GM12872 (cell line): Measurements from ENCODE around the gene SERGEF.

Experiments
- CTCF ChIP-seq: IDR thresholded peaks from 3 replicates; pipeline ENCODE4 v1.5.1; 2011; ENCODE audit warnings: low read depth, mild to moderate bottlenecking, low read length, moderate library complexity; ENCODE audit not compliant: insufficient read depth

SERGEF gene

GRCh38 chr11:17967661-17968060, 45.2 kb downstream of the SERGEF start:
- no peak for TF ChIP-seq CTCF

- no peak for TF ChIP-seq CTCF
Observed at GRCh38 chr11:17960091-17960490, 52.8 kb downstream of the SERGEF start.

GRCh38 chr11:17958446-17958845, 54.4 kb downstream of the SERGEF start:
- TF ChIP-seq CTCF = no peak

- no peak for TF ChIP-seq CTCF
Observed at GRCh38 chr11:17954395-17955252, 58.2 kb downstream of the SERGEF start.

GRCh38 chr11:17952487-17952886, 60.4 kb downstream of the SERGEF start:
- TF ChIP-seq CTCF = no peak

- TF ChIP-seq CTCF = no peak
Observed at GRCh38 chr11:17951685-17952388, 61.0 kb downstream of the SERGEF start.

GRCh38 chr11:17950644-17951043, 62.2 kb downstream of the SERGEF start:
- TF ChIP-seq CTCF = no peak
